IMR-90 (cell line): ENCODE results near the gene EXOC4. TPM values are rescaled to one million over a fixed set of nuclear protein-coding genes. Genes with fewer than 3 reads are reported as not detected.

Source experiments
- ATAC-seq: fragments of 200-7000 bp; cut with Tn5 transposase; 2 replicates; pipeline ENCODE4 v1.9.1; 2020; ENCODE audit warnings: low read depth, mild to moderate bottlenecking, moderate library complexity
- BruUV-seq: library from RNA; stranded (reverse); fragments of 400-500 nt; replicated peaks from 2 replicates; lab custom pipeline; 2021; lab: Mats Ljungman, UMichigan
- CTCF ChIA-PET: fragments of 300-600 bp; formaldehyde crosslinking; extraction: SDS; loops from one replicate; lab custom pipeline; 2021; ENCODE audit warnings: antibody characterized with exemption; lab: Yijun Ruan, JAX
- POLR2A ChIA-PET: fragments of 300-600 bp; sonication (Branson Sonifier 250); formaldehyde crosslinking; loops from one replicate; lab custom pipeline; 2022; ENCODE audit warnings: antibody characterized with exemption; ENCODE audit not compliant: unreplicated experiment; lab: Charles Lee
- DNase-seq: peaks from one replicate; pipeline ENCODE4 v3.0.0; 2013
- H2AFZ ChIP-seq: replicated peaks from 2 replicates; pipeline ENCODE3; 2013; ENCODE audit warnings: low read length, mild to moderate bottlenecking; ENCODE audit not compliant: poor library complexity
- H2AK5ac ChIP-seq: 2 replicates; pipeline ENCODE4 v1.6.1; 2013; ENCODE audit warnings: low read depth, low read length, inconsistent platforms
- H2AK9ac ChIP-seq: replicated peaks from 2 replicates; pipeline ENCODE3; 2013; ENCODE audit warnings: mild to moderate bottlenecking, low read depth, low read length, moderate library complexity; ENCODE audit not compliant: poor library complexity
- H2BK120ac ChIP-seq: 2 replicates; pipeline ENCODE4 v1.6.1; 2013; ENCODE audit warnings: low read depth, low read length, inconsistent platforms
- H2BK15ac ChIP-seq: 3 replicates; pipeline ENCODE4 v1.6.1; 2013; ENCODE audit warnings: low read depth, low read length, inconsistent platforms
- H2BK20ac ChIP-seq: 2 replicates; pipeline ENCODE4 v1.6.1; 2013; ENCODE audit warnings: low read depth, mild to moderate bottlenecking, inconsistent platforms, low read length, moderate library complexity
- H2BK5ac ChIP-seq: 2 replicates; pipeline ENCODE4 v1.6.1; 2013; ENCODE audit warnings: mild to moderate bottlenecking, low read depth, low read length, inconsistent platforms; ENCODE audit not compliant: poor library complexity, severe bottlenecking
- H3K14ac ChIP-seq: replicated peaks from 2 replicates; pipeline ENCODE4 v1.6.1; 2013; ENCODE audit warnings: low read depth, low read length, inconsistent platforms
- H3K18ac ChIP-seq: 2 replicates; pipeline ENCODE4 v1.6.1; 2013; ENCODE audit warnings: low read depth, low read length, control low read depth
- H3K23ac ChIP-seq: 2 replicates; pipeline ENCODE4 v1.6.1; 2013; ENCODE audit warnings: low read depth, low read length, inconsistent platforms
- H3K27ac ChIP-seq: 2 replicates; pipeline ENCODE4 v1.5.1; 2013; ENCODE audit warnings: mild to moderate bottlenecking, control low read depth, low read length; ENCODE audit not compliant: insufficient read depth
- H3K27me3 ChIP-seq: 2 replicates; pipeline ENCODE4 v1.6.1; 2013; ENCODE audit warnings: low read length; ENCODE audit not compliant: control insufficient read depth, insufficient read depth
- H3K36me3 ChIP-seq: 2 replicates; pipeline ENCODE4 v1.6.1; 2013; ENCODE audit warnings: low read length, mixed read lengths; ENCODE audit not compliant: control insufficient read depth, insufficient read depth
- H3K4ac ChIP-seq: 2 replicates; pipeline ENCODE4 v1.6.1; 2013; ENCODE audit warnings: low read depth, low read length, inconsistent platforms
- H3K4me1 ChIP-seq: 2 replicates; pipeline ENCODE4 v1.6.1; 2013; ENCODE audit warnings: low read length, mixed read lengths; ENCODE audit not compliant: control insufficient read depth, insufficient read depth
- H3K4me2 ChIP-seq: 2 replicates; pipeline ENCODE4 v1.6.1; 2013; ENCODE audit warnings: low read depth, mild to moderate bottlenecking, control low read depth, low read length, moderate library complexity
- H3K4me3 ChIP-seq: 2 replicates; pipeline ENCODE4 v1.5.1; 2013; ENCODE audit warnings: low read depth, mild to moderate bottlenecking, control low read depth, low read length, moderate library complexity; ENCODE audit not compliant: insufficient read depth
- H3K56ac ChIP-seq: 2 replicates; pipeline ENCODE4 v1.6.1; 2013; ENCODE audit warnings: low read length, inconsistent platforms; ENCODE audit not compliant: insufficient read depth; ENCODE audit errors: extremely low read depth
- H3K79me1 ChIP-seq, 2 experiments: 2 replicates each; pipeline ENCODE4 v1.6.1; 2013; ENCODE audit warnings: low read length in 2 of 2, inconsistent platforms in 1 of 2, low read depth in 1 of 2
- H3K9ac ChIP-seq: 2 replicates; pipeline ENCODE4 v1.6.1; 2013; ENCODE audit warnings: low read depth, low read length, control low read depth
- H3K9me1 ChIP-seq: 2 replicates; pipeline ENCODE4 v1.6.1; 2013; ENCODE audit warnings: low read length, inconsistent platforms; ENCODE audit not compliant: insufficient read depth
- H3K9me3 ChIP-seq: 2 replicates; pipeline ENCODE4 v1.6.1; 2013; ENCODE audit warnings: low read length; ENCODE audit not compliant: control insufficient read depth, insufficient read depth
- H4K20me1 ChIP-seq: 2 replicates; pipeline ENCODE4 v1.6.1; 2013; ENCODE audit warnings: low read length, inconsistent platforms; ENCODE audit not compliant: insufficient read depth
- H4K5ac ChIP-seq: 2 replicates; pipeline ENCODE4 v1.6.1; 2013; ENCODE audit warnings: mild to moderate bottlenecking, low read depth, low read length, control low read depth
- H4K8ac ChIP-seq, 2 experiments: 2 replicates each; pipeline ENCODE4 v1.6.1; 2013; ENCODE audit warnings: low read depth in 2 of 2, low read length in 2 of 2, control low read depth in 1 of 2, inconsistent platforms in 1 of 2
- H4K91ac ChIP-seq: 2 replicates; pipeline ENCODE4 v1.6.1; 2013; ENCODE audit warnings: low read depth, low read length, inconsistent platforms; ENCODE audit not compliant: insufficient read depth
- BHLHE40 ChIP-seq: fragments of 150-350 bp; IDR thresholded peaks from 2 replicates; pipeline ENCODE4 v1.6.1; 2016; ENCODE audit warnings: mild to moderate bottlenecking, low read depth, low read length
- CEBPB ChIP-seq: IDR thresholded peaks from 2 replicates; pipeline ENCODE4 v1.6.1; 2012; ENCODE audit warnings: low read depth, low read length, improper control_type of control experiment
- CHD1 ChIP-seq: IDR thresholded peaks from 2 replicates; pipeline ENCODE4 v1.6.1; 2012; ENCODE audit warnings: low read depth, low read length, improper control_type of control experiment
- FOS ChIP-seq: fragments of 150-350 bp; IDR thresholded peaks from 2 replicates; pipeline ENCODE4 v1.6.1; 2016; ENCODE audit warnings: low read depth, low read length
- MAFK ChIP-seq: IDR thresholded peaks from 2 replicates; pipeline ENCODE4 v1.6.1; 2012; ENCODE audit warnings: low read depth, low read length, improper control_type of control experiment
- MAZ ChIP-seq: IDR thresholded peaks from 2 replicates; pipeline ENCODE4 v1.6.1; 2012; ENCODE audit warnings: low read depth, mild to moderate bottlenecking, low read length, improper control_type of control experiment, moderate library complexity, borderline replicate concordance
- MXI1 ChIP-seq: IDR thresholded peaks from 2 replicates; pipeline ENCODE4 v1.6.1; 2012; ENCODE audit warnings: low read depth, mild to moderate bottlenecking, low read length, moderate library complexity, borderline replicate concordance
- POLR2A ChIP-seq: IDR thresholded peaks from 2 replicates; pipeline ENCODE4 v1.6.1; 2012; ENCODE audit warnings: mild to moderate bottlenecking, low read depth, low read length
- RCOR1 ChIP-seq: IDR thresholded peaks from 2 replicates; pipeline ENCODE4 v1.6.1; 2012; ENCODE audit warnings: mild to moderate bottlenecking, low read length, improper control_type of control experiment; ENCODE audit not compliant: insufficient replicate concordance
- RFX5 ChIP-seq: IDR thresholded peaks from 2 replicates; pipeline ENCODE4 v1.8.0; 2012; ENCODE audit warnings: low read depth, mild to moderate bottlenecking, low read length, moderate library complexity
- SMC3 ChIP-seq: fragments of 150-350 bp; IDR thresholded peaks from 2 replicates; pipeline ENCODE4 v1.6.1; 2016; ENCODE audit warnings: low read depth, mild to moderate bottlenecking, antibody characterized with exemption, low read length, moderate library complexity
- WGBS, 2 experiments: methylation state at CpG; one replicate each; pipeline versions ENCODE4 v1.1.5 to v1.1.7; 2013; ENCODE audit warnings: missing lambda C conversion rate in 2 of 2; ENCODE audit not compliant: insufficient read length in 1 of 2; ENCODE audit errors: extremely low coverage in 2 of 2; 5-methylcytosine and 5-hydroxymethylcytosine counted together
- dilution Hi-C: fragments of 300-500 bp; cut with HindIII; formaldehyde crosslinking; loops from one replicate; pipeline ENCODE4 v1.14.3; 2018; ENCODE audit warnings: low sequenced_read_pairs; ENCODE audit not compliant: unreplicated experiment
- in situ Hi-C: fragments of 300-500 bp; cut with MboI; formaldehyde crosslinking; loops from 3 replicates; pipeline ENCODE4 v1.14.3; 2019; ENCODE audit warnings: low sequenced_read_pairs, inconsistent platforms, mixed read lengths
- intact Hi-C: fragments of 100-400 bp; cut with micrococcal nuclease; formaldehyde crosslinking; loops from 2 replicates; pipeline ENCODE4 v1.10.0; 2022
- polyA plus RNA-seq, 3 experiments: library from polyadenylated mRNA; depleted of rRNA; stranded (reverse); fragments of >200 nt; gene quantifications; 2 replicates each; pipeline ENCODE4 v1.2.3, GENCODE V29; 2012; ENCODE audit warnings: low replicate concordance in 1 of 3
- total RNA-seq: library from RNA; depleted of rRNA; stranded (reverse); fragments of >200 nt; gene quantifications from 2 replicates; pipeline ENCODE4 v1.2.3, GENCODE V29; 2012
- TF ChIP-seq, protein P1 (sequence below): conservative IDR thresholded peaks from 2 replicates; pipeline ENCODE4 v1.5.1; 2012; ENCODE audit warnings: mild to moderate bottlenecking, low read depth, low read length, improper control_type of control experiment
- TF ChIP-seq, protein P2 (sequence below): fragments of 150-350 bp; IDR thresholded peaks from 2 replicates; pipeline ENCODE4 v1.6.1; 2017; ENCODE audit warnings: mild to moderate bottlenecking, antibody characterized with exemption, low read length, low read depth
- TF ChIP-seq, protein P3 (sequence below): fragments of 150-350 bp; IDR thresholded peaks from 2 replicates; pipeline ENCODE4 v1.6.1; 2016; ENCODE audit warnings: low read depth, mild to moderate bottlenecking, low read length, moderate library complexity, borderline replicate concordance

EXOC4 gene
- total and polyA plus RNA-seq, 2 of the 4 experiments (the other 2 are of a cell fraction) = 25.4 to 94.6 TPM

DNA sequence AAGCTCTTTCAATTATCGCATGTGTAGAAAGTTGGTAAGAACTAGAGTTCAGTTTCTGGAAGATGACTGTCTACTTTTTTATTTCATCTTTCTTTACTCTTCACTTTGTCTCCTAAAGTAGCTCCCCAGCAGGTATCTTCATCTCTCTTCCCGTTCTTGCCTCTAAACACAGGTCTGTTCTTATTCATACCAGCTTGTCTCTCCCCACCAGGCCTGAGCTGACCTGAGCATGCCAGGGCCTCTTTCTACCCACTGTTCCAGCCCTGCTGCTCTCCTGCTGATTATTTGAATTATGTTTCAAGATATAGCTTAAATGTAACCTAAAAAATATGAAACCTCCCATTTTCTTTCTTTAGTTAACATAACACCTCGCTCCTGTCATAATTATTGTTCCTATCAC, 488.2 kb downstream of the EXOC4 start:
- 80% methylated on average over 1 of the region's 3 CpGs; no CpG with 5 or more reads in 1 of the 2 experiments for WGBS, 2 experiments
- Histone ChIP-seq H3K56ac (no peak overlapping the region), H4K5ac (peak overlapping the region; percentile 40; the same call in 1 of the 2 replicates), H3K4me1 (no peaks in the 10 kb centered on the region), H2BK20ac (no peak overlapping the region), H3K23ac (no peak overlapping the region), H3K27me3 (no peaks in the 10 kb centered on the region), H2AK5ac (no peak overlapping the region), H3K9ac (no peak overlapping the region), H2AK9ac (no peak overlapping the region), H3K9me1 (no peaks in the 10 kb centered on the region), H4K91ac (no peak overlapping the region), H3K4me2 (no peak overlapping the region), H2BK120ac (no peak overlapping the region), H3K36me3 (no peaks in the 10 kb centered on the region), H2BK5ac (no peak overlapping the region), H2AFZ (no peak overlapping the region), H3K14ac (no peak overlapping the region), H2BK15ac (no peak overlapping the region), H3K9me3 (no peaks in the 10 kb centered on the region), H3K27ac (no peak overlapping the region), H3K4ac (no peak overlapping the region), H4K20me1 (no peaks in the 10 kb centered on the region), H4K8ac (no peak overlapping the region), H3K4me3 (no peak overlapping the region), H3K18ac (no peak overlapping the region), H3K79me1 (no peaks in the 10 kb centered on the region)
- intact Hi-C loops (loop anchor here (5.0 to 10.0 kb wide), 3 partner anchors 111 to 274 kb away; no protein-coding TSS in a partner anchor), in situ Hi-C loops (no loop called here), dilution Hi-C loops (no loop called here)
- POLR2A ChIA-PET = no interaction called here
- no peak for TF ChIP-seq MXI1
- TF ChIP-seq SMC3 = no peak
- no peak for TF ChIP-seq CEBPB
- TF ChIP-seq MAFK = no peak
- TF ChIP-seq, protein P1, sequence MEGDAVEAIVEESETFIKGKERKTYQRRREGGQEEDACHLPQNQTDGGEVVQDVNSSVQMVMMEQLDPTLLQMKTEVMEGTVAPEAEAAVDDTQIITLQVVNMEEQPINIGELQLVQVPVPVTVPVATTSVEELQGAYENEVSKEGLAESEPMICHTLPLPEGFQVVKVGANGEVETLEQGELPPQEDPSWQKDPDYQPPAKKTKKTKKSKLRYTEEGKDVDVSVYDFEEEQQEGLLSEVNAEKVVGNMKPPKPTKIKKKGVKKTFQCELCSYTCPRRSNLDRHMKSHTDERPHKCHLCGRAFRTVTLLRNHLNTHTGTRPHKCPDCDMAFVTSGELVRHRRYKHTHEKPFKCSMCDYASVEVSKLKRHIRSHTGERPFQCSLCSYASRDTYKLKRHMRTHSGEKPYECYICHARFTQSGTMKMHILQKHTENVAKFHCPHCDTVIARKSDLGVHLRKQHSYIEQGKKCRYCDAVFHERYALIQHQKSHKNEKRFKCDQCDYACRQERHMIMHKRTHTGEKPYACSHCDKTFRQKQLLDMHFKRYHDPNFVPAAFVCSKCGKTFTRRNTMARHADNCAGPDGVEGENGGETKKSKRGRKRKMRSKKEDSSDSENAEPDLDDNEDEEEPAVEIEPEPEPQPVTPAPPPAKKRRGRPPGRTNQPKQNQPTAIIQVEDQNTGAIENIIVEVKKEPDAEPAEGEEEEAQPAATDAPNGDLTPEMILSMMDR = no peak
- TF ChIP-seq RFX5 = no peak
- no peak for TF ChIP-seq BHLHE40
- TF ChIP-seq FOS = no peak
- no peak for TF ChIP-seq RCOR1
- TF ChIP-seq, protein P2, sequence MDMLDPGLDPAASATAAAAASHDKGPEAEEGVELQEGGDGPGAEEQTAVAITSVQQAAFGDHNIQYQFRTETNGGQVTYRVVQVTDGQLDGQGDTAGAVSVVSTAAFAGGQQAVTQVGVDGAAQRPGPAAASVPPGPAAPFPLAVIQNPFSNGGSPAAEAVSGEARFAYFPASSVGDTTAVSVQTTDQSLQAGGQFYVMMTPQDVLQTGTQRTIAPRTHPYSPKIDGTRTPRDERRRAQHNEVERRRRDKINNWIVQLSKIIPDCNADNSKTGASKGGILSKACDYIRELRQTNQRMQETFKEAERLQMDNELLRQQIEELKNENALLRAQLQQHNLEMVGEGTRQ = no peak
- TF ChIP-seq POLR2A = no peak
- no peak for TF ChIP-seq MAZ
- TF ChIP-seq, protein P3, sequence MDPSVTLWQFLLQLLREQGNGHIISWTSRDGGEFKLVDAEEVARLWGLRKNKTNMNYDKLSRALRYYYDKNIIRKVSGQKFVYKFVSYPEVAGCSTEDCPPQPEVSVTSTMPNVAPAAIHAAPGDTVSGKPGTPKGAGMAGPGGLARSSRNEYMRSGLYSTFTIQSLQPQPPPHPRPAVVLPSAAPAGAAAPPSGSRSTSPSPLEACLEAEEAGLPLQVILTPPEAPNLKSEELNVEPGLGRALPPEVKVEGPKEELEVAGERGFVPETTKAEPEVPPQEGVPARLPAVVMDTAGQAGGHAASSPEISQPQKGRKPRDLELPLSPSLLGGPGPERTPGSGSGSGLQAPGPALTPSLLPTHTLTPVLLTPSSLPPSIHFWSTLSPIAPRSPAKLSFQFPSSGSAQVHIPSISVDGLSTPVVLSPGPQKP = no peak
- no peak for TF ChIP-seq CHD1
- BruUV-seq = no TSS peak
- CTCF ChIA-PET = interaction anchor here (2.8 kb wide), 1 partner anchor 10 kb away, joined by 9 read pairs; no protein-coding TSS in a partner anchor
- no peak for DNase-seq
- no peak for ATAC-seq
